HEK293T (cell line): ENCODE data around the gene SAXO1.

ENCODE experiments used
- CTCF ChIA-PET: fragments of 350-600 bp; formaldehyde crosslinking; extraction: SDS; loops from one replicate; lab custom pipeline; 2021; ENCODE audit warnings: antibody characterized with exemption, inconsistent platforms; lab: Yijun Ruan, JAX
- POLR2A ChIA-PET: fragments of 350-600 bp; formaldehyde crosslinking; extraction: SDS; loops from one replicate; lab custom pipeline; 2020; ENCODE audit warnings: antibody characterized with exemption, inconsistent platforms; lab: Yijun Ruan, JAX
- DNase-seq: peaks from one replicate; pipeline ENCODE4 v3.0.0; 2012; ENCODE audit warnings: mixed read lengths; ENCODE audit errors: extremely low spot score
- ARNT ChIP-seq: fragments of 450-650 bp; IDR thresholded peaks from 2 replicates; pipeline ENCODE4 v1.6.1; 2017; ENCODE audit warnings: mild to moderate bottlenecking
- BHLHE40 ChIP-seq: fragments of 450-650 bp; IDR thresholded peaks from 2 replicates; pipeline ENCODE4 v1.6.1; 2016; ENCODE audit warnings: mild to moderate bottlenecking, moderate library complexity, borderline replicate concordance
- CTBP1 ChIP-seq: fragments of 450-650 bp; IDR thresholded peaks from 2 replicates; pipeline ENCODE4 v1.6.1; 2016; ENCODE audit warnings: borderline replicate concordance
- ELF4 ChIP-seq: fragments of 450-650 bp; IDR thresholded peaks from 2 replicates; pipeline ENCODE4 v1.6.1; 2017; ENCODE audit warnings: antibody characterized with exemption
- FOXA1 ChIP-seq: fragments of 450-650 bp; IDR thresholded peaks from 2 replicates; pipeline ENCODE4 v1.6.1; 2016; ENCODE audit warnings: mild to moderate bottlenecking
- FOXK2 ChIP-seq: fragments of 450-650 bp; IDR thresholded peaks from 2 replicates; pipeline ENCODE4 v1.6.1; 2016; ENCODE audit warnings: mild to moderate bottlenecking
- FOXM1 ChIP-seq: fragments of 450-650 bp; IDR thresholded peaks from 2 replicates; pipeline ENCODE4 v1.6.1; 2017; ENCODE audit warnings: mild to moderate bottlenecking, borderline replicate concordance
- HDGF ChIP-seq: fragments of 450-650 bp; IDR thresholded peaks from 2 replicates; pipeline ENCODE4 v1.6.1; 2017; ENCODE audit warnings: antibody characterized with exemption, borderline replicate concordance
- L3MBTL2 ChIP-seq: fragments of 450-650 bp; conservative IDR thresholded peaks from 2 replicates; pipeline ENCODE4 v1.6.1; 2016; ENCODE audit warnings: mild to moderate bottlenecking
- LEF1 ChIP-seq: fragments of 450-650 bp; IDR thresholded peaks from 2 replicates; pipeline ENCODE4 v1.6.1; 2017; ENCODE audit warnings: mild to moderate bottlenecking, borderline replicate concordance
- NFRKB ChIP-seq: fragments of 450-650 bp; IDR thresholded peaks from 2 replicates; pipeline ENCODE4 v1.6.1; 2016; ENCODE audit warnings: mild to moderate bottlenecking, moderate library complexity
- PKNOX1 ChIP-seq: fragments of 450-650 bp; IDR thresholded peaks from 2 replicates; pipeline ENCODE4 v1.6.1; 2016
- SP1 ChIP-seq: fragments of 450-650 bp; IDR thresholded peaks from 2 replicates; pipeline ENCODE4 v1.6.1; 2017
- SUZ12 ChIP-seq: fragments of 450-650 bp; IDR thresholded peaks from 2 replicates; pipeline ENCODE4 v1.6.1; 2016; ENCODE audit warnings: mild to moderate bottlenecking
- TARDBP ChIP-seq: fragments of 450-650 bp; IDR thresholded peaks from 2 replicates; pipeline ENCODE4 v1.6.1; 2016
- ZNF384 ChIP-seq: fragments of 450-650 bp; IDR thresholded peaks from 2 replicates; pipeline ENCODE4 v1.6.1; 2016

The SAXO1 gene, protein sequence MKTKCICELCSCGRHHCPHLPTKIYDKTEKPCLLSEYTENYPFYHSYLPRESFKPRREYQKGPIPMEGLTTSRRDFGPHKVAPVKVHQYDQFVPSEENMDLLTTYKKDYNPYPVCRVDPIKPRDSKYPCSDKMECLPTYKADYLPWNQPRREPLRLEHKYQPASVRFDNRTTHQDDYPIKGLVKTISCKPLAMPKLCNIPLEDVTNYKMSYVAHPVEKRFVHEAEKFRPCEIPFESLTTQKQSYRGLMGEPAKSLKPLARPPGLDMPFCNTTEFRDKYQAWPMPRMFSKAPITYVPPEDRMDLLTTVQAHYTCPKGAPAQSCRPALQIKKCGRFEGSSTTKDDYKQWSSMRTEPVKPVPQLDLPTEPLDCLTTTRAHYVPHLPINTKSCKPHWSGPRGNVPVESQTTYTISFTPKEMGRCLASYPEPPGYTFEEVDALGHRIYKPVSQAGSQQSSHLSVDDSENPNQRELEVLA

GRCh38 chr9:19033015-19033414, at the start of gene SAXO1:
Gene SAXO1 (minus strand): TSS chr9:19033209. CDS start chr9:19032908, 301 bp downstream.
- TF ChIP-seq SP1 (no peak), PKNOX1 (no peak), TARDBP (no peak), HDGF (no peak), SUZ12 (no peak), BHLHE40 (no peak), FOXK2 (no peak), FOXM1 (no peak), ARNT (no peak), LEF1 (no peak), ELF4 (no peak), ZNF384 (no peak), CTBP1 (no peak), FOXA1 (no peak), NFRKB (no peak), L3MBTL2 (no peak)
- POLR2A ChIA-PET, result interaction anchor here (1.1 kb wide), 1 partner anchor 16 kb away, joined by 3 read pairs; the partner anchor contains the start of gene RRAGA
- no peak for DNase-seq
- CTCF ChIA-PET, result no interaction called here

- ChIA-PET CTCF (no interaction called here), POLR2A (no interaction called here)
- no peak for DNase-seq
- TF ChIP-seq L3MBTL2 (no peak), FOXA1 (no peak)
Observed at GRCh38 chr9:19074836-19075235, 41.8 kb upstream of the SAXO1 start.

DNA sequence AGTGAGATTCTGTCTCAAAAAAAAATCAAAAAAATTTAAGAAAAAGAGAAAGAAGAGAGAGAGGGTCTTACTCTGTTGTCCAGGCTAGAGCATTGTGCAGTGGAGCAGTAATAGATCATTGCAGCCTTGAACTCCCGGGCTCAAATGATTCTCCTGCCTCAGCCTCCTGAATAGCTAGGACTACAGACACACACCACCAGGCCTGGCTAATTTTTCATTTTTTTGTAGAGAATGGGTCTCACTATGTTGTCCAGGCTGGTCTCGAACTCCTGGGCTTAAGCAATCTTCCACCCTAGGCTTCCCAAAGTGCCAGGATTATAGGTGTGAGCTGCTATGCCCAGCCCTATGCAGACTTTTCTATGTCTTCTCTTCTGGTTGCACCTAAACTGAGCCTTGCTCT, 41.2 kb upstream of the SAXO1 start:
- TF ChIP-seq SP1, result no peak
- TF ChIP-seq HDGF, result no peak
- no peak for TF ChIP-seq SUZ12
- ChIA-PET POLR2A (no interaction called here), CTCF (no interaction called here)
- DNase-seq, result no peak

DNA sequence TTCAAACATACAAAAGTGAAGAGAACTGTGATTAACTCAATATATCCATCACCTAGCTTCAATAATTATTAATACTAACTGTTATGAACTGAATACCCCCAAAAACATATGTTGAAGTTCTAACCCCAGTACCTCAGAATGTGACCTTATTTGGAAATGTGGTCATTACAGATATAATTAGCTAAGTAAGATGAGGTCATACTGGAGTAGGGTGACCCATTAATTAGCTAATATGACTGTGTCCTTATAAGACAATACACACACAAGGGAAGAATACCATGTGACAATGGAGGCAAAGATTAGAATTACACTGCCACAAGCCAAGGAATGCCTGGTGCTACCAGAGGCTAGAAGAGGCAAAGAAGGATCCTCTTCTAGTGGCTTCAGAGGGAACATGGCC, 24.0 kb upstream of the SAXO1 start:
- ChIA-PET CTCF (no interaction called here), POLR2A (no interaction called here)
- no peak for DNase-seq
- TF ChIP-seq BHLHE40, result no peak
- TF ChIP-seq NFRKB, result no peak
- TF ChIP-seq FOXM1, result no peak
- TF ChIP-seq FOXK2, result no peak
- no peak for TF ChIP-seq ELF4
- no peak for TF ChIP-seq L3MBTL2
- no peak for TF ChIP-seq HDGF
- TF ChIP-seq TARDBP, result no peak
- TF ChIP-seq ZNF384, result no peak
- no peak for TF ChIP-seq ARNT
- no peak for TF ChIP-seq SUZ12
- no peak for TF ChIP-seq FOXA1
- no peak for TF ChIP-seq LEF1
- no peak for TF ChIP-seq SP1
- no peak for TF ChIP-seq CTBP1
- TF ChIP-seq PKNOX1, result no peak

DNA sequence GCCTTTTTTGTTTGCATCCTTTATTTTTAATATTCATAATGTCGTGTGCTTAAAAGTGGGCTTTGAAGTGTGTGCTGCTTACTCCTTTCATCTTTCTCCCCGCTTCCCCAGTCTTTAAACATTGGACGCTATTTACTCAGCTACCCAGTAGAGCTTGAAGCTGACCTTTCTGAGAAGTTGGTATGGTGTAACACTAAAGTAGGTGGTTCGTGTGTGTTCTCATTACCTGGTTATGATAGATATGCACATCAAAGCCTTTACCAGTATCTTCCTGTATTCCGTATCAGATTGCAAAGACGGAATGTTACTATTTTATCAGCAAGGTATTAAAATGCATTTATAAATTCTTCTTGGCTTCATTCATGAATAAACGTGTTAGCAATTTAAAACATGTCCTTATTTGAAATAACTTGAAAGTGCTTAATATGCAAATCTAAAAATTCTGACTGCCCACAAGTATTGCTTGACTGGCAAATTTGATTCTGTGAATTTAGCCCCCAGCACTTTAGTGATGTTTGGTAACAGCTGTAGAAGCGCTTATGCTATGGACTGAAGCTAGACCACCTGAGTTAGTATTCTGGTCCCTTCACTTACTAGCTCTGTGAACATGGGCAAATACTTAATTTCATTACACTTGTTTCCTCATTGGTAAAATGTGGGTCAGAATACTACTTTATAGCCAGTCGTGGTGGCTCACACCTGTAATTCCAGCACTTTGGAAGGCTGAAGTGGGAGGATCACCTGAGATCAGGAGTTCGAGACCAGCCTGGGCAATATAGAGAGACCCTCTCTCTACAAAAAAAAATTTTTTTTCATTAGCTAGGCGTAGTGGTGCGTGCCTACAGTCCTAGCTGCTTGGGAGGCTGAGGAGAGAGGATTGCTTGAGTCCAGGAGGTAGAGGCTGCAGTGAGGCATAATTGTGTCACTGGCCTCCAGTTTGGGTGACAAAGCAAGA, 17.9 kb upstream of the SAXO1 start:
- POLR2A ChIA-PET, result interaction anchor here (1.4 to 1.7 kb wide), 2 partner anchors 123 to 414 kb away, joined by 4 to 7 read pairs; no protein-coding TSS in a partner anchor
- CTCF ChIA-PET, result interaction anchor here (1.2 to 1.5 kb wide), 2 partner anchors 406 to 415 kb away, joined by 4 to 5 read pairs; no protein-coding TSS in a partner anchor
- no peak for DNase-seq
- no peak for TF ChIP-seq ZNF384
- no peak for TF ChIP-seq LEF1
- no peak for TF ChIP-seq SP1
- TF ChIP-seq ARNT, result no peak
- TF ChIP-seq BHLHE40, result no peak

DNA sequence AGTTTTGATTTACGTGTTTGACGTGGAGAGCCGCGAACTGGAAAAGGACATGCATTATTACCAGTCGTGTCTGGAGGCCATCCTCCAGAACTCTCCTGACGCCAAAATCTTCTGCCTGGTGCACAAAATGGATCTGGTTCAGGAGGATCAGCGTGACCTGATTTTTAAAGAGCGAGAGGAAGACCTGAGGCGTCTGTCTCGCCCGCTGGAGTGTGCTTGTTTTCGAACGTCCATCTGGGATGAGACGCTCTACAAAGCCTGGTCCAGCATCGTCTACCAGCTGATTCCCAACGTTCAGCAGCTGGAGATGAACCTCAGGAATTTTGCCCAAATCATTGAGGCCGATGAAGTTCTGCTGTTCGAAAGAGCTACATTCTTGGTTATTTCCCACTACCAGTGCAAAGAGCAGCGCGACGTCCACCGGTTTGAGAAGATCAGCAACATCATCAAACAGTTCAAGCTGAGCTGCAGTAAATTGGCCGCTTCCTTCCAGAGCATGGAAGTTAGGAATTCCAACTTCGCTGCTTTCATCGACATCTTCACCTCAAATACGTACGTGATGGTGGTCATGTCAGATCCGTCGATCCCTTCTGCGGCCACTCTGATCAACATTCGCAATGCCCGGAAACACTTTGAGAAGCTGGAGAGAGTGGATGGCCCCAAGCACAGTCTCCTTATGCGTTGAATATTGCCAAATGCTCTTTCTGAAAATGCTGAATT, 17.1 kb upstream of the SAXO1 start:
- ChIA-PET CTCF (interaction anchor here (1.2 kb wide), 1 partner anchor 415 kb away, joined by 4 read pairs; no protein-coding TSS in a partner anchor), POLR2A (interaction anchor here (1.5 to 1.7 kb wide), 2 partner anchors 407 to 415 kb away, joined by 7 read pairs; no protein-coding TSS in a partner anchor)
- TF ChIP-seq LEF1, result no peak
- TF ChIP-seq CTBP1, result no peak
- no peak for TF ChIP-seq ARNT
- TF ChIP-seq SUZ12, result no peak
- no peak for TF ChIP-seq BHLHE40
- no peak for TF ChIP-seq SP1
- no peak for TF ChIP-seq NFRKB
- no peak for TF ChIP-seq TARDBP
- no peak for TF ChIP-seq ZNF384
- no peak for TF ChIP-seq L3MBTL2
- TF ChIP-seq HDGF, result no peak
- TF ChIP-seq FOXM1, result no peak
- DNase-seq, result peak; percentile 23
